HG03175 (cell line): Measurements from ENCODE around the gene XRCC3.
A peak's percentile ranks its signal among the peaks of the same experiment; 100 is the strongest.

ENCODE experiments used
- ATAC-seq: cut with Tn5 transposase; IDR thresholded peaks from one replicate; pipeline ENCODE4 v1.9.1; 2021; ENCODE audit warnings: mild to moderate bottlenecking, moderate library complexity; ENCODE audit not compliant: unreplicated experiment

XRCC3 gene

GRCh38 chr14:103715052-103716000, at the start of gene XRCC3, which contains the start of gene ZFYVE21:
TSS of gene XRCC3 (minus strand) at chr14:103715451. CDS start at chr14:103711087, 4,364 bp downstream.
TSS of gene ZFYVE21 (plus strand) at chr14:103715810. CDS start at chr14:103715842, 32 bp downstream.
- peak; percentile 96 for ATAC-seq

GRCh38 chr14:103763730-103764488, 48.7 kb upstream of the XRCC3 start:
- ATAC-seq: no peak

- ATAC-seq: no peak
Measured at GRCh38 chr14:103762541-103762940, 47.3 kb upstream of the XRCC3 start.

DNA sequence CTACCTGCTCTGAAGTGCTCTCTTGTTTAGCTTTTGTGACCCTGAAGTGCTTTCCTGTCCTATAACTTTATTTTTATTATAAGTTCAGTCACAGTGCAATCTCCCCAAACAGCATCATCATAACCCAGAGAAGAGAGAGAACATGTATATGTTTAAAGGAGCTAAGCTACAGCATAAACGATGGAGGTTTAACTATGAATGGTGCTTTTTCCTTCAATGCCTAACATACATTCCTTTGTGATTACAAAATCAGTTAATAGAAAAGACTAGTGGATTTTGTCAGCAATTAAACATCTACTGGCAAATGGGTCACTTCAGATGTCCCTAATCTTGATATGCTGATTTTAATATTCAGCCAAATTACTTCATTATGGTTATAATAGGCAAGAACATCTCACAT, 46.8 kb upstream of the XRCC3 start:
- no peak for ATAC-seq

DNA sequence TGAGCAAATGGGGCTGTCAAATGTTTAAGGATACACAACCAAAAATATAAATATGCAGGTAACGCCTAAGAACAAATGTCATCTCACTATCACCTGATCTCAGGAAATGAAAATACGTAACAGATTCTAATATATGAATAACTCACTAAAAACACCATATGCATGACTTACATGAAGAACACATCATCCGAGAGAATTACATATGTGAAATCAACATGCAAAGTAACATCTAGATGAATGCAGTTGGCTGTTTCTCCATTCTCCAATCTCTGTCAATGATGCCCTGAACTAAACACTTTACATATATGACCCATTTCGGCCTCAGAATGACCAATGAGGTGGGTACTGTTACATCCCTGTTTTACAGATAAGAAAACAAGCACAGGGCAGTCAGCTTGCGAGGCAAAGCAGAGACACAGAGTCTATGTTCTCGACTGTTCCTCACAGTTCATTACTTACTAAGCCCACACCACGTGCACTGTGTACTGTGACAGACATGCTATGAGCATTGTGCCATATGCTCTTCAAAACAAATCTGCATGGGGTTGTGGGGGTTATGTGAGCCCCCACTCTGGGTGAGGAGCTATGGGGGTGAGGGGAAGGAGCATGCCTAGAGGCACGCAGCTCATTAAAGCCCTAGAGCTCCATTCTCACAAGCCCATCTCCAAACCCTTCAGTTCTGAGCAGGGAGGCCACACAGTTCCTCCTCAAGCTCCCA, 43.0 kb upstream of the XRCC3 start:
- no peak for ATAC-seq

DNA sequence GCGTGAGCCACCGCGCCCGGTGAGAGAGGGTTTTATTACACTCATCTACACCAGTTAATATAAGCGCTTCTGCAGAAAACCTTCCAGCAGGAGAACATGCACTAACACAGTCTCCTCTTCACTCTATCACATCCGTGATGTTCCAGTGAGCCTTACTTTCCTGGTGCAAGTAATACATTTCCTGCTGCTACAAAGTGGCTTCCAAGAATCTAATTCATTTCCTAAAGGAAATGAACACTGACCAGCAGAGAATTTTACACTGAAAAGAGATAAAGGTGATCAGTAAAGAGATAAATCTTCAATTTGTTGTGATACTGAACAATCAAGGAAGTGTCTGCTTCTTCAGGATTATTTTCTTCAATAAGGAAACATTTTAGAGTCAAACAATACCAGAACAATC, 39.8 kb upstream of the XRCC3 start:
- no peak for ATAC-seq

DNA sequence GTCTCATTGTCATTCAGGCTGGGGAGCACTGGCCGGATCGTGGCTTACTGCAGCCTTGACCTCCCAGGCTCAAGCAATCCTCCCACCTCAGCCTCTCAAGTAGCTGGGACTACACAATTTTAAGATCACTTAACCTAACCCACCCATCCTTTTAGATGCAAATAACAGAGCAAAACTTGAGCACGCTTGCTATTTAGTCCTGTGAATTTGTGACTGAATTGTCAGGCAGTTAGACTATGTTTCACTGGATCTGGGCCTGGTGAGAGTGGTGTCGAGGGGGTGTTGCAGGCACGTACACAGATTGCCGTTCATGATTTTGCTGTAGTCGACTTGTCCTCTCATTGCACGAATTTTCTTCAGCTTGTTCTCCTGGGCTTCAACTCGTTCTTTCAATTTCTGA, 38.5 kb upstream of the XRCC3 start:
- no peak for ATAC-seq

DNA sequence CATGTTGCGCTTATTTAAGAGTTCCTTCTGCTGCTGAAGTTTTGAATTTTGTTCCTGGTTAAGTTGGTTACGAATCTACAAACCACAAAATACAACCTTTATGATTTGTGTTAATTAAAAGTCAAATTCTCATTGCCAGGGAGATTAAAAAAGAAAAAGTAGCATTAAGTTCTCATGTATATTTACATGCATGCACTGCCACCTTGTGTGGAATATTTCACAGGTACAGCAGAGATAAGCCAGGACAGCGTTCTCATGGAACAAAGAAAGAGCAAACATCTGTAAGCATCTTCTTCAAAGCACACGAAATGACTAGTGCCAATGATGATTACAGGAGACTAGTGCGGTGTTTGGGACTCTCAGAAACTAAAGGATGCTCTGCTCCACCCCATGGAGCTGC, 34.6 kb upstream of the XRCC3 start:
- ATAC-seq: no peak

- no peak for ATAC-seq
Measured at GRCh38 chr14:103749452-103749851, 34.2 kb upstream of the XRCC3 start.

GRCh38 chr14:103748534-103748857, 33.2 kb upstream of the XRCC3 start:
- ATAC-seq: no peak

DNA sequence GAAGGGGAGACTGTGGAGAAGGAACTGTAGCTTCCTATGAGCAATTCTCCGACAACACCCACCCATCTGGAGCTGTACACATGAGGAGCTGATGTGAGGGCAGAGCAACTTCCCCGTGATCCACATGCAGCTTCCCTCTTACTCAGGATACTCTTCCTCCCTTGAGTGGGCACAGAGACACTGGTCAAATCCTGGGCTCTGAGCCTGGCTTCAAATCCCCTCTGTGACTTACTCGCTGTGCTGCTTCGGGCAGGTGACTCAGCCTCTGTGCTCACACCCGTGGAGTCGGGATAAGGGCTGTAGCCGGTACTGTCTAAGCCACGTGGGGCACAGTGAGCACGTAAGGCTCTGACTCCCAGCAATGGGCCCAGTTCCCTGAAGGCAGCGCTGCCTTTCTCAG, 31.4 kb upstream of the XRCC3 start:
- no peak for ATAC-seq

DNA sequence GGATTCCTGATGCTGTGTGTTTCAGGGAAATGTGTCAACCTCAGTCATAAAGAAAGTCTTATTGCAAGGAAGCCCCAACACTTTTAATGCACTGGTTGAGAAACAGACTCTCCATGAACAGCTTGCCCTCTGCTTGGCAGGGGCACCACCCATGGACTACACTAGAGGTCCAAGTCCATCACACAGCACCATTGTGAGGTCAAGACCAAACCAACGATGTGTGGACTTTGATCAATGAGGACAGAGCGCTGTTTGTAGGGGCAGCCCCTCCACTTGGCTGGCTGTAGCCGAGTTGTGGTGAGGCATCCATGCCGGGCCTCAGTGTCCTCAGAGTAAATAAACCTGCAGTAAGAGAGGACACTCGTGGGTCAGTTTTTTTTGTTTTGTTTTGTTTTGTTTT, 30.2 kb upstream of the XRCC3 start:
- ATAC-seq: no peak

DNA sequence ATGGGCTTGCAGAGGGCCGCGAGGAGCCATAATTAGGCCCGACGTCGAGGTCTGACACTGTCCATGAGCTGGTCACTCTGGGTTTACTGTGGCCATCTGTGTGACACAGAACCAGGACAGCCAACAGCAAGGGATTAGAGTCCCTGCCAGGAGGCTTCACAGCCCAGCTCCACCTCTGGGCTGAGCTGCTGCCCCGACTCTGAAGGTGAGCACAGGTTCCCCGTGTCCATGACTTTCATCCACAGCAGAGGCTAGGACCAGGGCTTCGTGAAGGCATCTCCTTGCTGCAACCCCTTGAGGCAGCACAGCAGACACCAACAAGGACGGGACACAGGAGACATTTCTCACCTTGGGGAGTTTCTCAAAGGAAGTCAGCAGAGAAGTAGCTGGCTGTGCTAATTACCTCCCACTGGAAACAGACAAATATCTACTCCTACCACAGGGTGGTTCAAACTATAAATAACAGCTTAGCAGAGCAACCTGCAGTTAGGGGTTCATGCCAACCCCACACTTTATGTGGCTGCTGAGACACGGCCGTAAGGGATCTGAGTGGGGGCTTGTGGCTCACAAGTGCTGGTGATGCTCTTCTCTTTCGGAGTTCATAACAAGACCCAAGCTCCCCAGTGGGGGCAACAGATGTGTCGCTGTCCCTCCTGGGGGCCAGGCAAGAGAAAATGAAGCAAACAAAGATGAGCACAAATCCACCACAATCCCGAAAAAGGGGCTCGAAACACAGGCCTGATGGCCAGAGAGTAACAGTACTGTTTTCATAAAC, 29.6 kb upstream of the XRCC3 start:
- ATAC-seq: no peak

GRCh38 chr14:103743691-103744090, 28.4 kb upstream of the XRCC3 start:
- no peak for ATAC-seq

GRCh38 chr14:103742499-103743255, 27.4 kb upstream of the XRCC3 start:
- no peak for ATAC-seq

GRCh38 chr14:103741876-103742275, 26.6 kb upstream of the XRCC3 start:
- ATAC-seq: no peak

- ATAC-seq: no peak
Measured at GRCh38 chr14:103740991-103741689, 25.9 kb upstream of the XRCC3 start.

GRCh38 chr14:103739793-103740501, 24.7 kb upstream of the XRCC3 start:
- ATAC-seq: no peak

DNA sequence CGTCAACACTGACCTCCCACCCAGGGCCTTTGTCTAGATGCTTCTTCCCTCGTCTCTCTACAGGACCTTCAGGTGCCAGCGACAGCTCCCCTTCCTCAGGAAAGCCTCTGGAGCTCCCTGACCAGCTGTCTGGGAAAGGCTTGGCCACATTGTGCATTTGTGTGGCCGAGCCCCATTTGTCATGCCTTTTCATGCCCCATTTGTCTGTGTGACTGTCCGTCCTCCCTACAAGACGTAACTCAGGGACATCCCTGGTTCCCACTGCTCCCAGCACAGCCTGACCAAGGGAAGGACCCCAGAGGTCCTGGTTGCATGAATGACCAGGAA, 24.2 kb upstream of the XRCC3 start:
- ATAC-seq: no peak
